DND-41 (cell line): ENCODE results near the gene MKLN1.
"Not testable (repeated sequence)": the region's sequence is repeated elsewhere in the genome, so short reads cannot be mapped to it uniquely, and the experiment has no call there.

Experiments
- ATAC-seq: fragments of 200-7000 bp; cut with Tn5 transposase; 3 replicates; pipeline ENCODE4 v1.9.1; 2021; ENCODE audit warnings: low read depth; ENCODE audit not compliant: insufficient read depth
- DNase-seq: peaks from one replicate; pipeline ENCODE4 v3.0.0-alpha.2; 2020
- H2AFZ ChIP-seq: 2 replicates; pipeline ENCODE4 v1.6.0; 2012; ENCODE audit warnings: low read depth, low read length
- H3K27ac ChIP-seq: 2 replicates; pipeline ENCODE4 v1.5.1; 2012; ENCODE audit warnings: low read length, inconsistent platforms
- H3K27me3 ChIP-seq: fragments of 200-600 bp; sonication (generic); 2 replicates; pipeline ENCODE4 v1.6.0; 2012; ENCODE audit warnings: low read length, mild to moderate bottlenecking, inconsistent platforms; ENCODE audit not compliant: insufficient read depth, poor library complexity
- H3K36me3 ChIP-seq: 2 replicates; pipeline ENCODE4 v1.5.1; 2012; ENCODE audit warnings: low read length, inconsistent platforms; ENCODE audit not compliant: insufficient read depth
- H3K4me1 ChIP-seq: 2 replicates; pipeline ENCODE4 v1.5.1; 2012; ENCODE audit warnings: mild to moderate bottlenecking, low read length; ENCODE audit not compliant: insufficient read depth
- H3K4me2 ChIP-seq: 2 replicates; pipeline ENCODE4 v1.6.0; 2012; ENCODE audit warnings: mild to moderate bottlenecking, moderate library complexity, low read length, inconsistent platforms; ENCODE audit not compliant: insufficient read depth
- H3K4me3 ChIP-seq, 2 experiments: fragments of 200-600 bp in 1 of 2; shearing (Covaris generic) in 1 of 2; 2 replicates each; pipeline ENCODE4 v1.5.1; 2012 to 2016; ENCODE audit warnings: inconsistent platforms in 2 of 2, low read length in 2 of 2, mild to moderate bottlenecking in 2 of 2, low read depth in 1 of 2, moderate library complexity in 1 of 2
- H3K79me2 ChIP-seq: 2 replicates; pipeline ENCODE4 v1.6.0; 2012; ENCODE audit warnings: low read length, inconsistent platforms; ENCODE audit not compliant: insufficient read depth
- H3K9ac ChIP-seq: 2 replicates; pipeline ENCODE4 v1.6.0; 2012; ENCODE audit warnings: low read depth, mild to moderate bottlenecking, inconsistent platforms, low read length, moderate library complexity
- H3K9me3 ChIP-seq: 2 replicates; pipeline ENCODE4 v1.5.1; 2012; ENCODE audit warnings: low read length, moderate library complexity, mild to moderate bottlenecking, inconsistent platforms; ENCODE audit not compliant: insufficient read depth, severe bottlenecking
- H4K20me1 ChIP-seq: 2 replicates; pipeline ENCODE4 v1.6.0; 2012; ENCODE audit warnings: low read length; ENCODE audit not compliant: insufficient read depth
- CTCF ChIP-seq: IDR thresholded peaks from 2 replicates; pipeline ENCODE4 v1.5.1; 2012; ENCODE audit warnings: borderline replicate concordance, low read length, moderate library complexity, mild to moderate bottlenecking; ENCODE audit not compliant: poor library complexity, severe bottlenecking; ENCODE audit errors: extremely low read depth
- EZH2 ChIP-seq: IDR thresholded peaks from 3 replicates; pipeline ENCODE4 v1.6.1; 2012; ENCODE audit warnings: borderline replicate concordance, low read depth, mild to moderate bottlenecking, moderate library complexity, low read length, inconsistent platforms; ENCODE audit not compliant: severe bottlenecking

The MKLN1 gene

GRCh38 chr7:131504157-131504899 lies 176.7 kb downstream of the MKLN1 start:
- H3K36me3 ChIP-seq: no peaks in the 10 kb centered on the region
- H3K4me1 ChIP-seq: peaks cover 30% of the 10 kb centered on the region
- no peak overlapping the region for H3K9ac ChIP-seq
- no peak overlapping the region for H3K27ac ChIP-seq
- no peaks in the 10 kb centered on the region for H3K79me2 ChIP-seq
- no peaks in the 10 kb centered on the region; the same call in 1 of the 2 replicates for H4K20me1 ChIP-seq
- no peak overlapping the region for H3K4me3 ChIP-seq
- DNase-seq (no peak), ATAC-seq (no peak)
- no peak for TF ChIP-seq CTCF
- TF ChIP-seq EZH2: no peak
- H3K27me3 ChIP-seq: no peaks in the 10 kb centered on the region
- no peak overlapping the region for H3K4me2 ChIP-seq
- H2AFZ ChIP-seq: no peak overlapping the region
- H3K9me3 ChIP-seq: no peaks in the 10 kb centered on the region

GRCh38 chr7:131505037-131505620 lies 177.5 kb downstream of the MKLN1 start:
- not testable (repeated sequence) for H3K27ac ChIP-seq, H3K4me2 ChIP-seq, H3K4me3 ChIP-seq, H4K20me1 ChIP-seq, H3K27me3 ChIP-seq, H2AFZ ChIP-seq, H3K9ac ChIP-seq, DNase-seq, H3K36me3 ChIP-seq, H3K79me2 ChIP-seq, H3K9me3 ChIP-seq, ATAC-seq
- H3K4me1 ChIP-seq: peaks cover 27% of the 10 kb centered on the region

GRCh38 chr7:131505636-131506557 lies 178.2 kb downstream of the MKLN1 start:
- no peaks in the 10 kb centered on the region for H3K9me3 ChIP-seq
- no peaks in the 10 kb centered on the region; the same call in 1 of the 2 replicates for H4K20me1 ChIP-seq
- no peak overlapping the region for H3K4me2 ChIP-seq
- no peaks in the 10 kb centered on the region for H3K79me2 ChIP-seq
- DNase-seq: no peak
- ATAC-seq: no peak
- no peaks in the 10 kb centered on the region for H3K36me3 ChIP-seq
- peaks cover 20% of the 10 kb centered on the region for H3K4me1 ChIP-seq
- no peak overlapping the region for H3K27ac ChIP-seq
- H2AFZ ChIP-seq: no peak overlapping the region
- H3K27me3 ChIP-seq: no peaks in the 10 kb centered on the region
- H3K4me3 ChIP-seq: no peak overlapping the region
- no peak for TF ChIP-seq CTCF
- TF ChIP-seq EZH2: no peak
- H3K9ac ChIP-seq: no peak overlapping the region

GRCh38 chr7:131506597-131506996 lies 178.9 kb downstream of the MKLN1 start:
- no peak overlapping the region for H3K9ac ChIP-seq
- no peaks in the 10 kb centered on the region for H3K27me3 ChIP-seq
- H3K4me3 ChIP-seq: no peak overlapping the region
- no peaks in the 10 kb centered on the region for H3K9me3 ChIP-seq
- H2AFZ ChIP-seq: no peak overlapping the region
- no peaks in the 10 kb centered on the region; the same call in 1 of the 2 replicates for H4K20me1 ChIP-seq
- TF ChIP-seq CTCF (no peak), EZH2 (no peak)
- H3K4me2 ChIP-seq: no peak overlapping the region
- H3K27ac ChIP-seq: no peak overlapping the region
- H3K4me1 ChIP-seq: peaks cover 13% of the 10 kb centered on the region
- no peaks in the 10 kb centered on the region for H3K36me3 ChIP-seq
- DNase-seq (no peak), ATAC-seq (no peak)
- H3K79me2 ChIP-seq: no peaks in the 10 kb centered on the region
